Measurements from ENCODE around the gene KCNQ4. TPM values are rescaled to one million over a fixed set of nuclear protein-coding genes. Genes with fewer than 3 reads are reported as not detected.

KCNQ4 gene
- total and polyA plus RNA-seq, 10 of the 15 experiments (the other 5 are each of a cell fraction or from before 2014, with no cell fraction given), result 0.04 to 0.18 (median 0.08) TPM; not detected in 2

- Histone ChIP-seq H3K4me3 (no peak overlapping the region), H3K4me1 (ENCODE audit: control insufficient read depth, insufficient read depth, low read length) (peaks cover 24% of the 10 kb centered on the region), H3K9me3 (replicated peaks; ENCODE audit: control insufficient read depth, insufficient read depth, low read length) (no peaks in the 10 kb centered on the region), H4K20me1 (ENCODE audit: control insufficient read depth, insufficient read depth) (no peaks in the 10 kb centered on the region), H3K27me3 (replicated peaks in 1 of 2; ENCODE audit: control insufficient read depth in 2 of 2, insufficient read depth in 2 of 2, low read length in 1 of 2) (no peaks in the 10 kb centered on the region), H3K4me2 (ENCODE audit: control insufficient read depth, insufficient read depth) (no peak overlapping the region), H3K36me3 (ENCODE audit: control insufficient read depth in 2 of 2, insufficient read depth in 2 of 2, low read length in 1 of 2) (peaks cover 25 to 37% of the 10 kb centered on the region in 2 experiments), H3K79me2 (ENCODE audit: control insufficient read depth, insufficient read depth, low read length) (no peaks in the 10 kb centered on the region; the same call in none of the 2 replicates), H2AFZ (ENCODE audit: control insufficient read depth, low read depth, low read length) (no peak overlapping the region), H3K27ac (ENCODE audit: control insufficient read depth, insufficient read depth) (no peak overlapping the region), H3K9ac (ENCODE audit: control insufficient read depth, insufficient read depth, low read length) (no peak overlapping the region)
- RAD21 ChIA-PET (ENCODE audit: unreplicated experiment), result interaction anchor here (1.1 kb wide), 1 partner anchor 24 kb away, joined by 4 read pairs; no protein-coding TSS in a partner anchor
- DNase-seq (ENCODE audit: low read depth, low spot score), result no peak
- BruUV-seq (replicated peaks), result no TSS peak
- POLR2A ChIA-PET, result interaction anchor here (1.1 kb wide), 1 partner anchor 12 kb away, joined by 3 read pairs; no protein-coding TSS in a partner anchor
- intact Hi-C loops (cut with micrococcal nuclease; ENCODE audit: unreplicated experiment) (loop anchor here (5.0 kb wide), 1 partner anchor 58 kb away; the partner anchor contains the start of gene NFYC), in situ Hi-C loops (cut with MboI) (no loop called here)
- no peak for ATAC-seq
- TF ChIP-seq ZNF384 (IDR thresholded peaks at IDR 0.05; ENCODE audit: borderline replicate concordance, low read depth, low read length) (0 out of 2 replicates have a peak, but pooled peaks have one; percentile 11), E2F4 (IDR thresholded peaks at IDR 0.05; ENCODE audit: low read depth, low read length) (no peak)
- 73% methylated on average over 2 of the region's 2 CpGs for WGBS (ENCODE audit: insufficient coverage, insufficient replicate concordance, low lambda C conversion rate, missing lambda C conversion rate)
- FAIRE-seq, result no peak
- SMC1A ChIA-PET (ENCODE audit: uncharacterized antibody, unreplicated experiment), result interaction anchor here (1.0 kb wide), 2 partner anchors 14 to 17 kb away, joined by 3 to 4 read pairs; no protein-coding TSS in a partner anchor
- CTCF ChIA-PET, result interaction anchor here (0.7 to 2.0 kb wide), 3 partner anchors 24 to 100 kb away, joined by 3 to 7 read pairs (median 3); no protein-coding TSS in a partner anchor
Measured at GRCh38 chr1:40750451-40750908, 33.1 kb upstream of the KCNQ4 start.

- intact Hi-C loops (cut with micrococcal nuclease; ENCODE audit: unreplicated experiment), result loop anchor here (5.0 kb wide), 1 partner anchor 60 kb away; the partner anchor contains the start of gene NFYC
- DNase-seq (ENCODE audit: low read depth, low spot score), result no peak
- no peak overlapping the region for H3K9ac ChIP-seq (ENCODE audit: control insufficient read depth, insufficient read depth, low read length)
- peak overlapping the region; percentile 64; the same call in 1 of the 2 replicates for H3K27ac ChIP-seq (ENCODE audit: control insufficient read depth, insufficient read depth)
- WGBS (ENCODE audit: insufficient coverage, insufficient replicate concordance, low lambda C conversion rate, missing lambda C conversion rate), result 71% methylated on average over 4 of the region's 4 CpGs
- ChIA-PET CTCF (interaction anchor here (0.7 to 9.5 kb wide), 5 partner anchors 21 to 98 kb away, joined by 3 to 84 read pairs (median 4); no protein-coding TSS in a partner anchor), SMC1A (ENCODE audit: uncharacterized antibody, unreplicated experiment) (interaction anchor here (1.0 to 2.9 kb wide), 4 partner anchors 11 to 58 kb away, joined by 3 to 11 read pairs (median 6); no protein-coding TSS in a partner anchor), POLR2A (no interaction called here), RAD21 (ENCODE audit: unreplicated experiment) (interaction anchor here (1.5 to 4.0 kb wide), 2 partner anchors 13 to 18 kb away, joined by 3 to 14 read pairs; no protein-coding TSS in a partner anchor)
- in situ Hi-C loops (cut with MboI), result no loop called here
- no TSS peak for BruUV-seq (replicated peaks)
- peaks cover 30 to 48% of the 10 kb centered on the region in 2 experiments for H3K36me3 ChIP-seq (ENCODE audit: control insufficient read depth in 2 of 2, insufficient read depth in 2 of 2, low read length in 1 of 2)
- no peaks in the 10 kb centered on the region for H3K9me3 ChIP-seq (replicated peaks; ENCODE audit: control insufficient read depth, insufficient read depth, low read length)
- no peaks in the 10 kb centered on the region; the same call in none of the 2 replicates for H3K79me2 ChIP-seq (ENCODE audit: control insufficient read depth, insufficient read depth, low read length)
- peak overlapping the region; percentile 89; the same call in 1 of the 2 replicates for H3K4me2 ChIP-seq (ENCODE audit: control insufficient read depth, insufficient read depth)
- ATAC-seq, result no peak
- no peak overlapping the region for H3K4me3 ChIP-seq
- H3K27me3 ChIP-seq (replicated peaks in 1 of 2; ENCODE audit: control insufficient read depth in 2 of 2, insufficient read depth in 2 of 2, low read length in 1 of 2), result no peaks in the 10 kb centered on the region
- H2AFZ ChIP-seq (ENCODE audit: control insufficient read depth, low read depth, low read length), result no peak overlapping the region
- no peak for FAIRE-seq
- H4K20me1 ChIP-seq (ENCODE audit: control insufficient read depth, insufficient read depth), result no peaks in the 10 kb centered on the region; the same call in 1 of the 2 replicates
- peaks cover 24% of the 10 kb centered on the region for H3K4me1 ChIP-seq (ENCODE audit: control insufficient read depth, insufficient read depth, low read length)
- TF ChIP-seq ELK1 (IDR thresholded peaks at IDR 0.05; ENCODE audit: low read depth, low read length) (no peak), EP300 (IDR thresholded peaks at IDR 0.05; ENCODE audit: borderline replicate concordance in 1 of 2, control insufficient read depth in 1 of 2, low read depth in 2 of 2, low read length in 2 of 2) (no peak), CBX5 (IDR thresholded peaks at IDR 0.05; ENCODE audit: low read depth) (no peak), NFXL1 (IDR thresholded peaks at IDR 0.05; ENCODE audit: borderline replicate concordance) (no peak), MLLT1 (IDR thresholded peaks at IDR 0.05) (no peak), IRF3 (IDR thresholded peaks at IDR 0.05) (no peak), TCF12 (IDR thresholded peaks at IDR 0.05; ENCODE audit: low read depth, low read length) (no peak), BACH1 (IDR thresholded peaks at IDR 0.05; ENCODE audit: borderline replicate concordance) (no peak)
Measured at GRCh38 chr1:40751802-40752201, 31.8 kb upstream of the KCNQ4 start.

All from GM12878 (cell line).